ENCODE results near the gene DUOXA2. TPM values are rescaled to one million over a fixed set of nuclear protein-coding genes. Genes with fewer than 3 reads are reported as not detected.

DUOXA2 gene
- total and polyA plus RNA-seq, 2 of the 4 experiments (the other 2 are of a cell fraction) = not detected

- no peak overlapping the region for H2BK15ac ChIP-seq (ENCODE audit: low read depth, low read length)
- in situ Hi-C loops (cut with MboI; ENCODE audit: low sequenced_read_pairs) = no loop called here
- no peak overlapping the region for H3K56ac ChIP-seq (ENCODE audit: extremely low read depth, insufficient read depth, low read length)
- H4K20me1 ChIP-seq (ENCODE audit: insufficient read depth, low read length) = no peaks in the 10 kb centered on the region
- H3K14ac ChIP-seq (replicated peaks; ENCODE audit: low read depth, low read length) = no peak overlapping the region
- no peak for TF ChIP-seq MAFK (IDR thresholded peaks at IDR 0.05; ENCODE audit: low read depth, low read length)
- no peaks in the 10 kb centered on the region for H3K4me1 ChIP-seq (ENCODE audit: control insufficient read depth, insufficient read depth, low read length)
- no TSS peak for BruUV-seq (replicated peaks)
- no peaks in the 10 kb centered on the region for H3K9me1 ChIP-seq (ENCODE audit: insufficient read depth, low read length)
- H3K18ac ChIP-seq (ENCODE audit: low read depth, low read length) = no peak overlapping the region
- H2BK120ac ChIP-seq (ENCODE audit: low read depth, low read length) = no peak overlapping the region
- ChIA-PET CTCF (interaction anchor here (1.3 kb wide), 1 partner anchor 17 kb away, joined by 3 read pairs; no protein-coding TSS in a partner anchor), POLR2A (ENCODE audit: unreplicated experiment) (no interaction called here)
- ATAC-seq (ENCODE audit: low read depth) = peak; percentile 87
- no peak overlapping the region for H2BK20ac ChIP-seq (ENCODE audit: low read depth, low read length)
- no peaks in the 10 kb centered on the region for H3K9me3 ChIP-seq (ENCODE audit: control insufficient read depth, insufficient read depth, low read length)
- H3K4me2 ChIP-seq (ENCODE audit: low read depth, low read length) = no peak overlapping the region
- H3K4me3 ChIP-seq (ENCODE audit: insufficient read depth, low read depth, low read length) = no peak overlapping the region
- no peaks in the 10 kb centered on the region for H3K79me1 ChIP-seq (ENCODE audit: low read depth in 1 of 2, low read length in 2 of 2)
- no peak overlapping the region for H3K9ac ChIP-seq (ENCODE audit: low read depth, low read length)
- no peak overlapping the region for H2AK9ac ChIP-seq (replicated peaks; ENCODE audit: low read depth, low read length, poor library complexity)
- no peak overlapping the region for H3K23ac ChIP-seq (ENCODE audit: low read depth, low read length)
- H3K27me3 ChIP-seq (ENCODE audit: control insufficient read depth, insufficient read depth, low read length) = peaks cover 52% of the 10 kb centered on the region
- H3K4ac ChIP-seq (ENCODE audit: low read depth, low read length) = no peak overlapping the region
- H2BK5ac ChIP-seq (ENCODE audit: low read depth, low read length, poor library complexity, severe bottlenecking) = no peak overlapping the region
- no peak overlapping the region for H4K5ac ChIP-seq (ENCODE audit: low read depth, low read length)
- H2AFZ ChIP-seq (replicated peaks; ENCODE audit: low read length, poor library complexity) = no peak overlapping the region
- WGBS, 2 experiments (ENCODE audit: extremely low coverage in 2 of 2, insufficient read length in 1 of 2) = no CpG with 5 or more reads among the region's 7 CpGs
- no peak overlapping the region for H2AK5ac ChIP-seq (ENCODE audit: low read depth, low read length)
- H3K27ac ChIP-seq (ENCODE audit: insufficient read depth, low read length) = no peak overlapping the region
- H3K36me3 ChIP-seq (ENCODE audit: control insufficient read depth, insufficient read depth, low read length) = no peaks in the 10 kb centered on the region
- no peak overlapping the region for H4K8ac ChIP-seq (ENCODE audit: low read depth in 2 of 2, low read length in 2 of 2)
- intact Hi-C loops (cut with micrococcal nuclease) = no loop called here
- no peak for DNase-seq
- dilution Hi-C loops (cut with HindIII; ENCODE audit: low sequenced_read_pairs, unreplicated experiment) = no loop called here
- no peak overlapping the region for H4K91ac ChIP-seq (ENCODE audit: insufficient read depth, low read depth, low read length)
Measured at GRCh38 chr15:45100884-45101625, 13.1 kb upstream of the DUOXA2 start.
